CD8-positive, alpha-beta memory T cell (primary cell): Measurements from ENCODE around the gene RASSF7. TPM values are rescaled to one million over a fixed set of nuclear protein-coding genes. Genes with fewer than 3 reads are reported as not detected.
A peak's percentile ranks its signal among the peaks of the same experiment; 100 is the strongest.
"Not testable (repeated sequence)": the region's sequence is repeated elsewhere in the genome, so short reads cannot be mapped to it uniquely, and the experiment has no call there.

Experiments used
- CTCF ChIA-PET: fragments of 350-600 bp; sonication (Branson Sonifier 250); formaldehyde crosslinking; loops from one replicate; lab custom pipeline; 2021; ENCODE audit warnings: antibody characterized with exemption; lab: Charles Lee
- POLR2A ChIA-PET: fragments of 350-600 bp; sonication (Branson Sonifier 250); formaldehyde crosslinking; loops from one replicate; lab custom pipeline; 2021; ENCODE audit warnings: antibody characterized with exemption; lab: Charles Lee
- DNase-seq, 5 donors: peaks; one replicate each; pipeline versions ENCODE4 v3.0.0 to v3.0.0-alpha.2; 2020 to 2022; ENCODE audit warnings: mixed read lengths in 1 of 5
- H3K27ac ChIP-seq: one replicate; pipeline ENCODE4 v1.7.0; 2013; ENCODE audit warnings: low read depth, mild to moderate bottlenecking, low read length, moderate library complexity
- H3K27me3 ChIP-seq: 2 replicates; pipeline ENCODE4 v1.7.0; 2013; ENCODE audit warnings: low read length, mild to moderate bottlenecking; ENCODE audit not compliant: insufficient read depth, poor library complexity, severe bottlenecking
- H3K36me3 ChIP-seq: 2 replicates; pipeline ENCODE4 v1.7.0; 2013; ENCODE audit warnings: mild to moderate bottlenecking, low read length, moderate library complexity; ENCODE audit not compliant: insufficient read depth
- H3K4me1 ChIP-seq: 2 replicates; pipeline ENCODE4 v1.7.0; 2013; ENCODE audit warnings: mild to moderate bottlenecking, low read length, moderate library complexity; ENCODE audit not compliant: insufficient read depth
- H3K4me3 ChIP-seq: 2 replicates; pipeline ENCODE4 v1.7.0; 2013; ENCODE audit warnings: mild to moderate bottlenecking, low read length
- H3K9me3 ChIP-seq: 2 replicates; pipeline ENCODE4 v1.7.0; 2013; ENCODE audit warnings: mild to moderate bottlenecking, low read length
- H3K27ac Mint-ChIP-seq, 8 donors: one replicate each; pipeline ENCODE4 v1.8.0; 2020 to 2021; ENCODE audit warnings: mixed read lengths in 8 of 8, mild to moderate bottlenecking in 6 of 8, inconsistent platforms in 3 of 8, moderate library complexity in 3 of 8
- H3K27me3 Mint-ChIP-seq, 2 donors: one replicate each; pipeline ENCODE4 v1.8.0; 2020 to 2021; ENCODE audit warnings: mixed read lengths in 2 of 2, mild to moderate bottlenecking in 1 of 2, moderate library complexity in 1 of 2
- H3K36me3 Mint-ChIP-seq, 3 donors: one replicate each; pipeline ENCODE4 v1.8.0; 2020 to 2021; ENCODE audit warnings: mixed read lengths in 3 of 3, inconsistent platforms in 1 of 3, mild to moderate bottlenecking in 1 of 3
- H3K4me1 Mint-ChIP-seq, 3 donors: one replicate each; pipeline ENCODE4 v1.8.0; 2020 to 2021; ENCODE audit warnings: mixed read lengths in 3 of 3, inconsistent platforms in 1 of 3, mild to moderate bottlenecking in 1 of 3
- H3K4me3 Mint-ChIP-seq, 7 donors: one replicate each; pipeline ENCODE4 v1.8.0; 2020 to 2021; ENCODE audit warnings: mixed read lengths in 7 of 7, mild to moderate bottlenecking in 6 of 7, moderate library complexity in 4 of 7, inconsistent platforms in 2 of 7
- H3K9me3 Mint-ChIP-seq, 5 donors: one replicate each; pipeline ENCODE4 v1.8.0; 2020 to 2022; ENCODE audit warnings: mixed read lengths in 5 of 5, mild to moderate bottlenecking in 3 of 5, moderate library complexity in 2 of 5, inconsistent platforms in 1 of 5
- polyA plus RNA-seq: library from polyadenylated mRNA; unstranded; fragments of 300-500 nt; fragmentation: Illumina TruSeq; gene quantifications from one replicate; pipeline ENCODE4 v1.2.3, GENCODE V29; 2021
- total RNA-seq, 2 experiments: library from RNA; stranded (reverse); gene quantifications; one replicate each; pipeline ENCODE4 v1.2.3, GENCODE V29; 2021

Gene RASSF7
- total RNA-seq (10 to 100 TPM; 20.4 to 20.7 TPM), polyA plus RNA-seq (39.7 TPM)

GRCh38 chr11:560305-561147 lies at the start of gene RASSF7, which contains the start of gene LMNTD2:
TSS of gene RASSF7 (plus strand) at chr11:560970. CDS start at chr11:561769, 799 bp downstream.
TSS of gene LMNTD2 (minus strand) at chr11:560738. CDS start at chr11:560716, 22 bp downstream.
- Histone ChIP-seq H3K4me3 (peak within 1 kb of the TSS; percentile 76), H3K9me3 (no peaks in the 10 kb centered on the region), H3K4me1 (peaks cover 18% of the 10 kb centered on the region), H3K36me3 (no peaks in the 10 kb centered on the region), H3K27me3 (no peaks in the 10 kb centered on the region), H3K27ac (peak within 1 kb of the TSS; percentile 74)
- ChIA-PET POLR2A (interaction anchor here (0.6 to 1.5 kb wide), 4 partner anchors 25 to 165 kb away, joined by 3 to 10 read pairs (median 4); partner anchors contain the start of gene IRF7), CTCF (interaction anchor here (0.9 to 1.6 kb wide), 4 partner anchors 15 to 166 kb away, joined by 3 to 5 read pairs (median 4); partner anchors contain the start of genes HRAS and PHRF1)
- peaks cover 10 to 27% (median 10%) of the 10 kb centered on the region in 3 donors for H3K4me1 Mint-ChIP-seq
- H3K27me3 Mint-ChIP-seq, result peaks cover 0 to 3% of the 10 kb centered on the region in 2 donors
- H3K9me3 Mint-ChIP-seq, result no peaks in the 10 kb centered on the region
- H3K4me3 Mint-ChIP-seq, result peak within 1 kb of the TSS; percentile 86 to 93 (median 90)
- H3K27ac Mint-ChIP-seq, result peak within 1 kb of the TSS; percentile 79 to 94 (median 86)
- DNase-seq, result peak; percentile 90 to 96 (median 92)
- H3K36me3 Mint-ChIP-seq, result peaks cover 0 to 11% (median 0%) of the 10 kb centered on the region in 3 donors

- H3K9me3 Mint-ChIP-seq, result peaks cover 3 to 7% (median 3%) of the 10 kb centered on the region in 5 donors
- peaks cover 0 to 35% (median 4%) of the 10 kb centered on the region in 3 donors for H3K36me3 Mint-ChIP-seq
- ChIA-PET POLR2A (no interaction called here), CTCF (no interaction called here)
- H3K4me3 ChIP-seq, result no peak overlapping the region
- no peaks in the 10 kb centered on the region for H3K9me3 ChIP-seq
- H3K27ac Mint-ChIP-seq, result peak overlapping the region in 3 of 8 donors; percentile 36 to 69 (median 63)
- peaks cover 5% of the 10 kb centered on the region for H3K36me3 ChIP-seq
- peaks cover 0 to 6% (median 3%) of the 10 kb centered on the region in 3 donors for H3K4me1 Mint-ChIP-seq
- H3K4me3 Mint-ChIP-seq, result peak overlapping the region in 1 of 7 donors; percentile 68
- H3K27me3 ChIP-seq, result no peaks in the 10 kb centered on the region
- no peak for DNase-seq
- no peak overlapping the region for H3K27ac ChIP-seq
- H3K27me3 Mint-ChIP-seq, result no peaks in the 10 kb centered on the region
- H3K4me1 ChIP-seq, result peaks cover 2% of the 10 kb centered on the region
These were observed 47.8 kb upstream of the RASSF7 start for GRCh38 chr11:512761-513595.

GRCh38 chr11:514606-515005 lies 46.2 kb upstream of the RASSF7 start:
- H3K27me3 ChIP-seq, result no peaks in the 10 kb centered on the region
- CTCF ChIA-PET, result no interaction called here

GRCh38 chr11:515131-515530 lies 45.6 kb upstream of the RASSF7 start:
- POLR2A ChIA-PET, result no interaction called here
- no peak overlapping the region for H3K27ac ChIP-seq
- peaks cover 5% of the 10 kb centered on the region for H3K4me1 ChIP-seq
- no peaks in the 10 kb centered on the region for H3K27me3 Mint-ChIP-seq
- peaks cover 4% of the 10 kb centered on the region in 3 donors for H3K4me1 Mint-ChIP-seq
- H3K9me3 ChIP-seq, result no peaks in the 10 kb centered on the region
- peaks cover 3 to 7% (median 3%) of the 10 kb centered on the region in 5 donors for H3K9me3 Mint-ChIP-seq
- H3K36me3 Mint-ChIP-seq, result peaks cover 0 to 24% (median 1%) of the 10 kb centered on the region in 3 donors
- H3K27ac Mint-ChIP-seq, result peak overlapping the region in 1 of 8 donors; percentile 74
- no peak overlapping the region for H3K4me3 ChIP-seq
- DNase-seq, result no peak
- no peaks in the 10 kb centered on the region for H3K36me3 ChIP-seq
- CTCF ChIA-PET, result no interaction called here
- peak overlapping the region in 1 of 7 donors; percentile 20 for H3K4me3 Mint-ChIP-seq
- no peaks in the 10 kb centered on the region for H3K27me3 ChIP-seq

More at GRCh38 chr11:514606-515005, 46.2 kb upstream of the RASSF7 start:
- peaks cover 4 to 6% (median 4%) of the 10 kb centered on the region in 3 donors for H3K4me1 Mint-ChIP-seq
- H3K27ac ChIP-seq, result no peak overlapping the region
- peaks cover 0 to 29% (median 4%) of the 10 kb centered on the region in 3 donors for H3K36me3 Mint-ChIP-seq
- POLR2A ChIA-PET, result no interaction called here
- no peaks in the 10 kb centered on the region for H3K27me3 Mint-ChIP-seq
- no peak overlapping the region for H3K4me3 Mint-ChIP-seq
- peaks cover 3 to 7% (median 3%) of the 10 kb centered on the region in 5 donors for H3K9me3 Mint-ChIP-seq
- no peaks in the 10 kb centered on the region for H3K9me3 ChIP-seq
- H3K27ac Mint-ChIP-seq, result no peak overlapping the region
- no peak for DNase-seq
- no peak overlapping the region for H3K4me3 ChIP-seq
- no peaks in the 10 kb centered on the region for H3K36me3 ChIP-seq
- H3K4me1 ChIP-seq, result peaks cover 5% of the 10 kb centered on the region

GRCh38 chr11:516400-516799 lies 44.4 kb upstream of the RASSF7 start:
- Mint-ChIP-seq H3K27me3 (no peaks in the 10 kb centered on the region), H3K9me3 (peaks cover 3 to 7% (median 3%) of the 10 kb centered on the region in 5 donors), H3K36me3 (peaks cover 0 to 19% (median 1%) of the 10 kb centered on the region in 3 donors), H3K4me3 (peak overlapping the region in 1 of 7 donors; percentile 55), H3K4me1 (peaks cover 4 to 7% (median 4%) of the 10 kb centered on the region in 3 donors), H3K27ac (peak overlapping the region in 1 of 8 donors; percentile 76)
- H3K4me1 ChIP-seq, result peaks cover 5% of the 10 kb centered on the region
- no peak overlapping the region for H3K27ac ChIP-seq
- H3K27me3 ChIP-seq, result no peaks in the 10 kb centered on the region
- no peaks in the 10 kb centered on the region for H3K36me3 ChIP-seq
- H3K9me3 ChIP-seq, result no peaks in the 10 kb centered on the region
- no peak overlapping the region for H3K4me3 ChIP-seq
- ChIA-PET CTCF (no interaction called here), POLR2A (interaction anchor here (0.5 to 0.6 kb wide), 2 partner anchors 28 to 65 kb away, joined by 3 to 9 read pairs; no protein-coding TSS in a partner anchor)
- no peak for DNase-seq

GRCh38 chr11:516918-517685 lies 43.7 kb upstream of the RASSF7 start:
- H3K27ac ChIP-seq, H3K36me3 ChIP-seq, H3K4me1 ChIP-seq, H3K4me3 ChIP-seq, H3K9me3 ChIP-seq, H3K4me1 Mint-ChIP-seq, DNase-seq, H3K9me3 Mint-ChIP-seq, H3K27me3 ChIP-seq, H3K27me3 Mint-ChIP-seq: not testable (repeated sequence)
- Mint-ChIP-seq H3K36me3 (peaks cover 0 to 16% (median 1%) of the 10 kb centered on the region in 3 donors), H3K4me3 (peak overlapping the region in 1 of 7 donors; percentile 65), H3K27ac (peak overlapping the region in 2 of 8 donors; percentile 60 to 76)
- ChIA-PET POLR2A (interaction anchor here (0.5 to 0.6 kb wide), 2 partner anchors 28 to 66 kb away, joined by 3 to 9 read pairs; no protein-coding TSS in a partner anchor), CTCF (interaction anchor here (2.9 kb wide), 1 partner anchor 9 kb away, joined by 42 read pairs; the partner anchor contains the start of gene RNH1)
